Kidney capillary endothelial cell (primary cell): Measurements from ENCODE around the gene RTN4RL1.

ENCODE experiments used
- DNase-seq: peaks from one replicate; pipeline ENCODE4 v3.0.0-alpha.2; 2018; ENCODE audit warnings: low spot score

The RTN4RL1 gene

DNA sequence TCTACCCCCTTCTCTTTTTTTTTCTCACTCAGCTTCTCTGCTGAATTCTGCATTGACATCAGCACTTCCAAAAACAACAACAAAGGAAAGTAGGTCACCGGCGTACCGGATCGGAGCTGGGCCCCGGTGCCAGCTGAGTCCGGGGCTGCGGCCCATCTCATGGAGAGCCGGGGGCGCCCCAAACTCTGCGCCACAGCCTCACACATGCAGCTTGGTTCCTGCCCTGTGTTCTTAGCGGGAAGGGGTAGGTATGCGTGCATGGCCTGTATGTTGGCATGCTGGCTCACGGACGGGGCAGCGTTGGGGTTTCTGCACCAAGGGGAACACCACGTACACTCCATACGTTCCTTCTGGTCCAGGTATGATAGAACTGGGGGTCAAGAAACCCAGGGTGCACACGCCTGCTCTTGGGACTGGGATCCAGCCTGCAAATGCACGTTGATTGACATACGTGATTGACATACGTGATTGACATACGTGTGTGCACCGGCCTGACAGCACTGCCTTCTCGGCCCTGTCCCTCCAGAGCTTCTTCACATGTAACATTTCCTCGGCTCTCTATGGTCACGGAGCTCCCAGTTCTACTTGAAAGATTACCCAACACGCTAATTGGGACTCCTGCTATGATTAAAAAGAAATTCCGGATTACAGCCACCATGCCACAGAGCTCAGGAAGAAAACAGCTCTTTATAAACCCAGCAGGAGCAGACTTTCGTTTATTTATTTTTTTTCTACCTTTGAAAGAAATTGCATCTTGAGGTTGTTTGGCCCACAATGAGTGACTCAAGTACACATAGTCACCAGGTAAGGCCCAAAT, 106.6 kb downstream of the RTN4RL1 start:
- DNase-seq, result no peak

DNA sequence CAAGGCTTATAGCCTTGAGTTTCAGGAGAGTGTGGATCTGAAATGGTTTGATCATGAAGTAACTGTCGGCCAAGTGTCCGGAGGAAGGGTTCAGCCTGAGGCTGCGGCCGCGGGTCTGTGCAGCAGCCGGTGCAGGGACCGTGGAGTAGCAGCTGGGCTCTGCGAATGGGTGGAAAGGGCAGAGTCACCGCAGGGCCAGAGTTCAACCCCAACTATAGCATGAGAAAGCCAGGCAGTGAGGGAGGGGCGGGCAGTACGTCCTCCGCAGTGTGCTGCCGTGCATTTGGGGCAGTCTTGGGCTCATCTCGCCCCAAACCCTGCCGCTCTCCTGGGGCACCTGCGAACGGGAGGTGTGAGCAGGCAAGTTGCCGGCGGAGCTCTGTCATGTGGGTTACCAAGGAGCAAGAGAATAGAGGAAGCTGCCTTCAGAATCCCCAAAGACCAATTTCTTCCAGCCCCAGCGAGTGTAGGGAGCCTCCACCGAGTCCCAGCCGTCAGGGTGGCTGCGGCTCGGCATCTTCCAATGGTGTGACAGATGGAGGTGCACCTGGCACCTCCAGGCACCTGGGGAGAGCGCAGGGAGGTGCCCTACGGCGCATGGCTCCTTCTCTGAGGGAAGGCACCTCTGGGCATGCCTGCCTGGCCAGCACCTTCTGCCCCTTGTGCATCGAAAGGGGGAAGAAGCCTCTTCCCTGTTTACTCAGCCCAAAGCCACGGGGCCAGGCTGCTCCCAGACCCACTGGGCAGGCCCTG, 108.0 kb downstream of the RTN4RL1 start:
- DNase-seq, result no peak

DNA sequence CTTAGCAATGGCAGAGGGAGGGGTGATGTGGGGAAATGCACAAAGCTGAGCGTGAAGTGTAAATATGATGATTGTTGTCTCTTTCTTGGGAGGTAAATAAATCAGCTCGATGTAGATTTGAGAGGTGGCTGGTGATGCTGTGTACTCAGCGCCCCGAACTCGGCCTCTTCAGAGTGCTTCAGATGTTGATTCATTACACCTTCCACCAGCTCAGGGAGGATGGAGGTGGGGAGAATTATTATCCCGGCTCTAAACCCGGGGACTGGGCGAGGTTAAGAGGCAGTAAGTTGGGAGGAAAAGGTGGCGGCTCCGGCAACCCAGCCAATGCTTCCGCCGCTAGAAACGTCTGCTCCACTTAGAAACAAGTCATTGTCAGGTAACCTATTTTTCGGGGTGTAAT, 108.8 kb downstream of the RTN4RL1 start:
- DNase-seq, result no peak

DNA sequence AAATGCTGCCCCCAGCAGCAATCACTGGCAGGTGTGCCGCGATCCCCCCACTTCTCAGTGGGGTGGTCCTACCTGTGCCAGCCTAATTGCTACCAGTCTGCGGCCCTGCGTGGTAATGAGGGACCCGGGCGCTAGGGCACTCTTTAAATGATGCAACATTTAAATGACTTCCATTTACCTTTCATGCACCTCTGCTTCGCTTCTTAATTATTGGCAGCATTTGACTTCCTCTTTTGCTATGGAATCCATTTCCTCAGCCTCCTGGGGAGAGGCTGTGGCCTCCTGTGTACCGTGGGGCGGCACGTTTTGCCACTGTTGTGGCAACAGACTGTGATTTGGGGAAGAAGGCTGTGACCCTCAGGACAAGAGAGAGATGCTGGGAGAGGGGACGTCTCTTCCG, 109.2 kb downstream of the RTN4RL1 start:
- DNase-seq, result no peak

DNA sequence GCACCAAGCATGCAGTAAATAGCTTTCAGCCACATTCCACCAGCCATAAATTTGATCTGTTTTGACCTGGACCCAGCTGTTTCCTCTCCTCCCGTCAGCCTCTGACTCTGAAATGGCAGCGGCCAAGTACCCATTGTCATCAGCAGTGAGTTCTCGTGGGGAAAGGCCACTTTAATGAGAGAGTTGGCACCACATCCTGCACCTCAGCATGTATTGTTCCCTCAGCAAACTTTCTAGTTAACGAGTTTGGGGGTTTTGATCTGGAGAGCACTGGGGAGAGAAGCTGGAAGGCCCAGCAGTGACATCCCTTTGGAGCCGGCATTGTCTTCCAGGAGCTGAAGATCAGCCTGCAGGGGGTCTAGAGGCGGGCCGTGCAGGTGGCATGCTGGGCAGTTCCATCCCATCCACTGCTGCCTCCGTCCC, 110.5 kb downstream of the RTN4RL1 start:
- DNase-seq, result peak; percentile 46

DNA sequence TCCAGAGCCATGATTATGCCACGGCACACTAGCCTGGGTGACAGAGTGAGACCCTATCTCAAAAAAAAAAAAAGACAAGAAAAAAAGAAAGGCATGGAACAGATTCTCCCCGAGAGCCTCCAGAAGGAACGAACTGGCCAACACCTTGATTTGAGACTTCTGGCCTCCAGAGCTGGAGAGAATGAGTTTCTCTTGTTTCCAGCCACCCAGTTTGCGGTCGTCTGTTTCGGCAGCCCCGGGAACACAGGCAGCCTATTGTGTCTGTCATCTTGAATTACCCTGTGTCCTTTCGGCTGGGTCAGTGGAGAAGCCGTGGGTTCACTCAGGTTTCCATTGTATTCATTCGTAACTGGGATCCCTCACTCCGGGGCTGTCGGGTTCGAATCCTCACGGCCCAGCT, 111.4 kb downstream of the RTN4RL1 start:
- no peak for DNase-seq

DNA sequence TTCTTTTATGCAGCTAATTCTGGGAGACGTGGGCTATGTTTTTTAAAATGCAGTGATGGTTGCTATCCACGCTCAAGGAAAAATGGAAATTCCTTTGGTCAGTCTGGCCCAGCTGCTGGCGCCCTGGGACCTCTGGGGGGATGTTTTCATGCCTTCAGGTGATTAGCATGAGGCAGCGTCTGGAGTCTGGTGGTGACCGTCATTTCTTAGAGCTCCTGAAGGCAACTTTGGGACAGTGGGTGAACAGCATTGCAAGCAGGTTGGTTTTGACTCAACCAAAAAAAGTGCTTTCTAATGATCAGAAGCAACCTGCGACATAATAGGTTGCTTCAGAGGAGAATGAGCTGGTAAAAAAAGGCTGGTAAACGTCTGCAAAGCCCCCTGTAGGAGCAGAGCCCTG, 113.0 kb downstream of the RTN4RL1 start:
- no peak for DNase-seq

DNA sequence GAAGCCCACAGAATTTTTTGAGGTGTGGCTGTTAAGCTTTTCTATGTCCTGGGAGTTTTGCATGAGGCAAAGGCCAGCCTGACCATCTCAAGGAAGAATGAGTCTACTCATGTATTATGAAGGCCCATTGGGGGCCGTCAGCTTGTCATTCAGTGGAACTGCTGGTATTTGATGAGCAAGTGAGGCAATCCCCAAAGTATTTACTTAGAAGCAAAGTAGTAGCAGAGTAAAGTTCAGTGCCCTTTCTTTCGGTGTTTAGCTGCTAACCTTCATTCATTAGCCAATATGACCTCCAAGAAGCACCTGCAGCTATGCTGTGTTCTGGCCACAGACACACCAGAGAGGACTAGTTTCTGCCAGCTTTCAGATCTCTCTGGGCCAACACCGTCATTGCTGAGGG, 115.1 kb downstream of the RTN4RL1 start:
- DNase-seq, result no peak

DNA sequence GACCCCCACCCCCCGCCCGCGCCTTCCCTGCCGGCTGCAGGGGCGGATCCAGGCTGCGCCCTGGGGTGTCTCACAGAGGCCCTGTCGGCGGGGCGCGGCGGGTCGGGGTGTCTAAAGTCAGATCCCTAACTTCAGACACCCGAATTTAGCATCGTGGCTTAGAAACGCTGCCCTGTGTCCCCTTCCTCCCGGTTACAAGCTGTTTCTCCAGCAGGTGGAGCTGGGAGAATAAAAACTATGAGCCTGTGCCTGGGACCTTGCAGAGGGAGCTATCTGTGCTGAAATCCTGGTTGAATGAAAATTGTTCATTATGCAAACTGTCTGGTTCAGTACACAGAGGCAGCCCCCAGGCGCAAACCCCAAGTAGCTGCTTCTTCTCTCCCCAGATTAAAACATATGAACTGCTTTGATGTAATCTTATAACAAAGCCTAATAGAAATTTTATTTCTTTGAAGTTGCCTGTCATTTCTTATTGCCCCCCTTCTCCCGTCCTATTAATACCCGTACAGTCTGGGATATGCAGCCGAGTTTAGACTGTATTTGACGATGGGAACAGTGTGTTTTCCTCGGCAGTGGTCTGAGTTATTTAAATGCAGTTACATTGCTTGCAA, 116.3 kb downstream of the RTN4RL1 start:
- DNase-seq, result peak; percentile 41

DNA sequence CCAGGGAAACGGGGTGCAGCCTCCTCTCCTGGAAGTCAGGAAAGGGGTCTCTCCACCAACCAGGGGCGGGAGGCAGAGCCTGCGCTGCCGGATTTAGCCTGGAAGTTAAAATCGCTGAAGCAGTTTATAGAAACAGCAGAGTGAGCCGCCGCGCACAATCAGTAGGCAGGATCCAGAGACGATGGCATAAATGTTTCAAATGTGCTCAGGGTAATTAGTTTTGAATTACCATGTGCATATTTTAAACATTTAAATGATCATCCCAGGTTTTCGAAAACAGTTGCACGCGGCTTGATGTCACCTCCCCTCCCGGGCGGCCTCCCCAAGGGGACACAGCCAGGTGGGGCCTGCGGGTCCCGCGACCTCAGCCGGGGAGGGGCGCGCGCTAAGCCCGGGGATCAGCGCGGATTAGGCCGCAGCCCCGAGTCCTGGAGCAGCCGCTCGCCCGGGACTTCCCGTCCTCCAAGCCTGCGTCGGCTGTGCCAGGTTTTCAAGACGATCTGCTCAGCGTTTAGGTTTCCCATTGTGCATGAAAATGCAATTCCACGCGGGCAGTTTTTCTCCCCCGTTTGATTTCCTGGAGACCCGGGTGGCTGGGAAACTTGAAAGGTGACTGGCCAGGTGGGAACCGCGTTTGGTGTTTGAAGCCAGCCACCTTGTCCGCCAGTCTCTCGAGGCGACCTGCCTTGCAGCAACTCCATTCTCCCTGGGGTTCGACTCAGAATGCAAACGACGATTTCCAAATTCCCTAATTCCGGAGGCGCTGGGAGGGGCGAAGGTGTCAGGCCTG, 117.0 kb downstream of the RTN4RL1 start:
- no peak for DNase-seq

DNA sequence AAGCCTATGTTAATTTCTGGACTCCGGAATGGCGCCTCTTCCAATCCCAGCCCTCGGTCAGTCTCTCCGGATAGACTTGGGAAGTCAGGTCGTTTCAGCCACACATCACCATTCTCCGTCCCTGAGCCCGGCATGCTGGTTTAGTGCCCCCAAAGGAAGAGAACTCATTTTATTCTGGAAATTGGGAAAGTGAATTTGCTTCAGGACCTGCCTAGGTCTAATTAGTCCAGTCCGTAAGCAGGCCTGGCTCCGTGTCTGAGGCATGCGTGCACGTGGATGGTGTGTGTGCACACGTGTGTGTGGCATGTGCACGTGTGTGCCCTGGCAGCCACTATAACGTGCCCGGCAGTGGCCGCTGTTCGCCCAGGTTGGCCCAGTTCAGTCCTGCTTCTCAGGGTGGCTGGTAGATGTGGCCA, 117.9 kb downstream of the RTN4RL1 start:
- no peak for DNase-seq

DNA sequence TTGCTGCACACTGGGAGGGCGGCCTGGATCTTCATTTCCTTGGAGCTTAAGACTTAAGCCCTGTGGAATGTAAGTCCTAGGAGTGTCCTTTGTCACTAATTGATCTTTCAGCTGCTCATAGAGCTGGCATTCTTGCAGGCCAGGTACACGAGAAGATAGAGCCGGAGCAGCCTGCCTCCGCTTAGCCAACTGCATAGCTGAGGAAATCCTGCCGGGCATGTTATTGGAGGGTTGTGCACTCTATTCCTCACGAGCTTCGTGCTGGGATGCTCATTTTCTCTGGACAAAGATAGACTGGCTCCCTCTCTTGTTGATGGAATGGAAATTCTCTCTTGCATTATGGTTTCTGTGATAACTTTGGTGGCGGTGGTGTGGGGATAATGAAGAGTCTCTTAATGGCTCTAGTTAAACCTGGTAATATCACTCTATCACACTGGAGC, 118.5 kb downstream of the RTN4RL1 start:
- DNase-seq, result no peak

DNA sequence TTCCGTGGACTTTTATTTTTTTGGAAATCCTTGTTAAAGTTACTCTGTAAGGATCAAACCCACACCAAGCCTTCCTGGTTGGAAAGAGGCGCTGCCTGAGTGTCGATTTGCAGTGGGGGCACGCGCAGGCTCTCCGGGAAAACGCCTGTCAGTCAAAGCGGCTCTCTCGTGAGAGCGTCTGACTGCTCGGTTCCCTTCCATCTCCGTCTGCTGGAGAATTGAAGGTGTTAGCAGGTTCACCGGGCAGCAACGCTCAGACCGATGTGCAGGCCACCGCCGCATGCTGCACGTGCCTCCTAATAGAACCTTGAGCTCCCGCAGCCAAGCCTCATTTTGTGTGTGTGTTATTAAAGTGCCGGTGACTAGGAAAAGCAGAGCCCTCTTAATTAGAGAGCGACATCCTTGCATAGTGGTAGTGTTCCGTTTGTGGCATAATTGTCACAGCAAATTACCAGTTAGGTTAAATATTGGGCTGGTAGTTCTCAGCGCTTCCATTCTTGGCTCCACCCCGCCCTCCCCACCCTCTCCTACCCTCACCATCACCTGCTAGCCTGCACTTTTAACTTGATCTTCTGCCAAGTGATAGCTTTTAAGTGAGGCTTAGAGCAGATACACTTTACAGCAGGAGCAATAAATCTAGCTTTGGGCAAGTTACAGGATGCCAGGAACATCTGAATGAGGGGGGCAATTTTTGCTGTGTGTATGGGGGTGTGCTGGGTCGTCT, 119.8 kb downstream of the RTN4RL1 start:
- no peak for DNase-seq

DNA sequence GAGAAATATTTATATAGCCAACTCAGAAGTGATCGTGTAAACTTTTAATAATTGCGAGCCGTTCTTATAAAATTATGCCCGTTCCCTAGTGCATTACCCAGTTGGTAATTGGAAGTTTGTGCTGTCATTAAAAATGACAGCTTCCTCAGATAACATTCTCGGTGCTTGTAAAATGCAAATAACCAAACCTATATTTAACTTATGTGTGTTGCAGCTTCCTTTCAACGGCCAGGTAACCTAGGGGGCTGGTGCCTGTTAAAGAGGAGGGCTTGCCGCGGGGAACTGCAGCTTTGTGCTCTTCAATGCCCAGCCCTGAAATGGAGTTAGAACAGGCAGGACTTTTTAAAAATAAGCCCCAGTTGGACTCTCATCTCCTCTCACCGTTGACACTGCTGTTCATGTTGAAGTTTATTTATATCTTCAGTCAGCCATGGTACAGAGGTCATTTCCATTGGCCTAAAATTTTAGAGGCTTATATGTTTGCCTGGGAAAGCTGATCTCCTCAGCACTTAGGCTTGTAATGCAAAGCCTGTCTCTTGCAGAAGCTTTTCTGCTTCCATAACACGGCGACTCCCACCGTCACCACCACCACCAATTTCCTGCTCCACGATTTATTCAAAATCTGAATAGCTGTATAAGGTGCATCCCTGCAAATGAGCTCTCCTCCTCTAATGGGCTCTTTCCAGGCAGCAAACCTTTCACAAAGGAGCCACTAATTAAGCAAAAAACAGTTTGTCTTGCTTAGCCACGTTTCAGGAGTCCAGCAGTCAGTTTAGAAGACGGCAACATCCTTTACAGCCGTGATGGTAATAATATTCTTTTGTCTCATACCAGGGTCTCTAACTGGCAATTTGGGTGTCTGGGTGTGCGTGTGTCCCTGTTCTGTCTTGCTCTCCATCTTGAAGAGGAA, 120.6 kb downstream of the RTN4RL1 start:
- DNase-seq, result no peak

DNA sequence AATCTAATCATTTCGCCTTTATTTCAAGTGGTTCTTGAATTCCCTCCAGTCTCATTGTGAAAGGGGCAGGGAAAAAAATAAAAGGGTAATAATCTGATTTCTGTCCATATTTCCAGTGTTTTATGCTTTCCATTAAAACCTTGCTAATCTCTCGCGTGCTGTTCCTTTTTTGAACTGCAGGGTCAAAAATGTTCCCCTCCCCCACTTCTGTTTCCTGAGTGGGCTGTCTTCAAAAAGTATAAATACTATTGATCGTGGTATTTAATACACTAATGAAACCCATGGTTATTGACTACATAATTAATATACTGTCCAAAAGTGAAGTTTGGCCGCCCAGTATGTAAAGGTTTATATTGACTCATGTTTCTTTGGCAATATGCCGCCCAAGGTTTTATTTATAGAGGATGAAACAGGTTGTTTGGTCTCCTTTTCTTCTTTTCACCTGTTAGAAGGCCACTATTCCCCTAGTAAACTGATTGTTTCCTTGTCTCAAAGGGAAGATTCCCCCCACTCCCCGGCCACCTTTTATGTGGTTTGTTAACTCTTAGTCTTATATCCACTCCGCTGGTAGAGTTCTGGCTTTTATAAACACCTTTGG, 125.6 kb downstream of the RTN4RL1 start:
- DNase-seq, result no peak

DNA sequence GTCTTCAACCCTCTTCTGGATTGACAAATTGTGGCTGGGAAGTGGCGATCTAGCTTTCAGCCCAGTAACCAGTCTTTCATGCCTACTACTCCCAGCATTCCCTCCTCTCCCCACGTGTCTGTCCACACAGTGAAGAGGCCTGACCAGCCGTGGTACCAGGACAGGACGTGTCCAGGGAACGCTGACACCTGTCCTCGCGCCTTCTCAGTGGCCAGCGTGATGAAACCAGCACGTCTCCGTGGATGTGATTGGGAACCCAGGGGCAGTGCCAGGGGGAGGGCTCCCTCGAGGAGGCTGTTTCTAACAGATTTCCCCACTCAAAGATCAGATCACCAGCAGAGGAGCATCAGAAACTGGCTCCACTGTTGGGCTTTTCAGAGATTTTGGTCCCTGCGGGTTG, 126.3 kb downstream of the RTN4RL1 start:
- DNase-seq, result no peak

DNA sequence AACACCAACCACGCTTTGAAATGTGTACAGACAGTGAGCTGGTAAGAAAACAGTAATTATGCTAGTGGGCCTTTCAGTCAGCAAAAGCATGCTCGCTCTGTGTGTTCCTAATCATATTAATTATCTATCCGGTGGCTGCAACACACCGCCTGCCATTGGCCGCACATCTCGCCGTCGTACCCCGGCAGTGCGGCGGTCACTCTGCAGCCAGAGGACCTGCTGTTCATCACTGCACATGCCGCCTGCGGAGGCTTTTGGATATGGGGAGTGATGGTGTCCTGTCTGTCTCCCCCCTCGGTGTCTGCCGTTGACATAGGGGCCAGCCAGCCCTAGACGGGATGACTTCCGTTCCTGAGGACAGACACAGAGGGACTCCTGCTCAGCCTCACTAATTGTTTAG, 126.8 kb downstream of the RTN4RL1 start:
- DNase-seq, result no peak

DNA sequence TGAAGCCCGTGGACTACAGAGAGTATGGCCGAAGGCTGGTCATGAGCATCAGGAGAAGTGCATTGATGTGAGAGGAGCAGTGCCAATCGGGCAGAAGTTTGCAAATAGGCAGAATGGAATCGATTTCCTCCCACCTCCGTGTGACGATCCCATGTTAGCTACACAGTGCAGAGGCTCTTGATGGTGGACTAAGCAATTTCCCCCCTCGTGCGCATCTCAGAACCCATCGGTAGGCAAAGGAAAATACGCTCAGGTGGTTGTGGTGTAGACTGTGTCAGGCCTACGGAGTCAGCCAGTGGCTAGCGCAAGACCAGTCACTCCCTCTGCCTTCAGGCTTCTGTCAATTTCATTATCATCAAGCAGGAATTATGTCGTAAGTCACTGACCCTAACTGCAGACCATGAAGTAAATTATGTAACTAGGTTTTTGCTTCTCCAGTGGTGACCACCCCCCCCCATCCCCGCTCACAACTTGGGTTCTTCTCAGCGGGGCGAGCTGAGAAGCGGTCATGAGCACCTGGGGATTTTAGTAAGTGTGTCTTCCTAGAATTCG, 128.0 kb downstream of the RTN4RL1 start:
- no peak for DNase-seq

DNA sequence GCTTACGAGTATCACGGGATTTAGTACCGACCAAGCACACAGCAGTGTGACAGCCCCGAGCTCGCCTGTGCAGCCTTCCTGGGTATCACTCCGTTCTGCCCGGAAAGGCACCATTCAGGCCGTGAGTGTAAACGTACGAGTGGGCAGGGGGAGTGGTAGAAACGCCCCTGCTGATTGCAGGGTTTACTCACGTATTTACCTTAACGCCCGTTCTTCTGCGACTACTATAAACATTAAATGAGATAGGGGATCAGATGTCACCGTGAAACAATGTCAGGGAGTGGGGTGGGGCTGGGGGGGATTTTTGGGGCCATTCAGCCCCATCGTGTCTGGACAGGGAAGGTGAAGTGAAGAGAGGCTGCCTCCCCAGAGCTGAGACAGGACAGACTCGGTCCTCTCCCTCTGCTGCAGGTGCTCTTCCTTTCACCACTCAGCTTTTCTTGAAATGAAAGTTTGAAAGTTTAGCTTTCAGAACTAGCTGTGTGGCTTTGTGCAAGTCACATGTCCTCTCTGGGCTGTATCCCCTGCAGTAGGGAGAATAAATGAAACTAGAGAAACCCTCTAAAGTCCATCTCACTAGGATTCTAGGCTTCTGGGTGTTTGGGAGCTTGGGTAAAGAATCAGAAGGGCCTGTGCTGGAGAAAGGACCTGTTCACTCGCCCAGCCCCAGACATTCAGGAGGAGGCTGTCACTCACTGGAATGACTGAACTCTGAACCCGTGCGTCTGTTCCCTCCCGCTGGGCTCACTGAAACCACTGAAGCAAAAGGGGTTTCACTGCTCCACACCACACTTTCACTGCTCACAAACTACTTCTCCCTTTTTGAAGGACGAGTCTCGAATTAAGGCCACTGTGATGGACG, 128.7 kb downstream of the RTN4RL1 start:
- DNase-seq, result no peak
